OCI-LY1 (cell line): ENCODE measurements around the gene DNMT3A.

Experiments used
- H2AFZ ChIP-seq: fragments of 200-600 bp; sonication (generic), shearing (Covaris generic); 2 replicates; pipeline ENCODE4 v1.6.0; 2014; ENCODE audit warnings: antibody characterized with exemption, mild to moderate bottlenecking, low read length
- H3F3A ChIP-seq: fragments of 200-600 bp; sonication (generic), shearing (Covaris generic); 2 replicates; pipeline ENCODE4 v1.6.0; 2014; ENCODE audit warnings: mild to moderate bottlenecking, antibody characterized with exemption, low read length, moderate library complexity; ENCODE audit not compliant: insufficient read depth
- H3K27ac ChIP-seq: fragments of 200-600 bp; sonication (generic); 2 replicates; pipeline ENCODE4 v1.5.1; 2014; ENCODE audit warnings: low read length, mixed run types, mild to moderate bottlenecking, low read depth; ENCODE audit not compliant: poor library complexity, severe bottlenecking
- H3K27me3 ChIP-seq: fragments of 200-600 bp; sonication (generic); 2 replicates; pipeline ENCODE4 v1.6.0; 2014; ENCODE audit warnings: antibody characterized with exemption, mild to moderate bottlenecking, low read length, moderate library complexity; ENCODE audit not compliant: insufficient read depth
- H3K36me3 ChIP-seq: fragments of 200-600 bp; sonication (generic); 2 replicates; pipeline ENCODE4 v1.6.1; 2014; ENCODE audit warnings: mild to moderate bottlenecking, antibody characterized with exemption, low read length, moderate library complexity, mixed read lengths; ENCODE audit not compliant: insufficient read depth
- H3K4me1 ChIP-seq: fragments of 200-600 bp; sonication (generic); 2 replicates; pipeline ENCODE4 v1.5.1; 2014; ENCODE audit warnings: mild to moderate bottlenecking, low read length, moderate library complexity; ENCODE audit not compliant: insufficient read depth, severe bottlenecking
- H3K4me2 ChIP-seq: fragments of 200-600 bp; sonication (generic), shearing (Covaris generic); 2 replicates; pipeline ENCODE4 v1.6.1; 2014; ENCODE audit warnings: low read length
- H3K4me3 ChIP-seq: fragments of 200-600 bp; sonication (generic); 2 replicates; pipeline ENCODE4 v1.5.1; 2014; ENCODE audit warnings: low read length, low read depth, mild to moderate bottlenecking, mixed read lengths; ENCODE audit not compliant: poor library complexity, severe bottlenecking
- H3K79me2 ChIP-seq: fragments of 200-600 bp; shearing (Covaris generic); 2 replicates; pipeline ENCODE4 v1.6.1; 2016; ENCODE audit warnings: mixed run types, low read length, mixed read lengths; ENCODE audit not compliant: insufficient read depth
- H3K9ac ChIP-seq: fragments of 200-600 bp; sonication (generic), shearing (Covaris generic); 2 replicates; pipeline ENCODE4 v1.6.1; 2014; ENCODE audit warnings: mild to moderate bottlenecking, low read length, mixed read lengths
- H3K9me2 ChIP-seq: fragments of 200-600 bp; sonication (generic), shearing (Covaris generic); 2 replicates; pipeline ENCODE4 v1.6.1; 2014; ENCODE audit warnings: low read depth, mild to moderate bottlenecking, low read length, mixed read lengths
- H3K9me3 ChIP-seq: fragments of 200-600 bp; shearing (Covaris generic); 2 replicates; pipeline ENCODE4 v1.6.1; 2014; ENCODE audit warnings: low read length, mixed read lengths
- H4K20me1 ChIP-seq: fragments of 200-600 bp; sonication (generic), shearing (Covaris generic); 2 replicates; pipeline ENCODE4 v1.6.0; 2016; ENCODE audit warnings: mild to moderate bottlenecking, low read length; ENCODE audit not compliant: insufficient read depth
- EZH2 ChIP-seq: fragments of 200-600 bp; sonication (generic), shearing (Covaris generic); IDR thresholded peaks from 2 replicates; pipeline ENCODE4 v1.8.0; 2017; ENCODE audit warnings: borderline replicate concordance, mixed run types, mild to moderate bottlenecking, antibody characterized with exemption, low read length, moderate library complexity, mixed read lengths
- TF ChIP-seq, protein P1 (sequence below): fragments of 200-600 bp; sonication (generic), shearing (Covaris generic); IDR thresholded peaks from 2 replicates; pipeline ENCODE4 v1.5.1; 2017; ENCODE audit warnings: mild to moderate bottlenecking, antibody characterized with exemption, low read length, moderate library complexity, mixed read lengths

DNMT3A gene

DNA sequence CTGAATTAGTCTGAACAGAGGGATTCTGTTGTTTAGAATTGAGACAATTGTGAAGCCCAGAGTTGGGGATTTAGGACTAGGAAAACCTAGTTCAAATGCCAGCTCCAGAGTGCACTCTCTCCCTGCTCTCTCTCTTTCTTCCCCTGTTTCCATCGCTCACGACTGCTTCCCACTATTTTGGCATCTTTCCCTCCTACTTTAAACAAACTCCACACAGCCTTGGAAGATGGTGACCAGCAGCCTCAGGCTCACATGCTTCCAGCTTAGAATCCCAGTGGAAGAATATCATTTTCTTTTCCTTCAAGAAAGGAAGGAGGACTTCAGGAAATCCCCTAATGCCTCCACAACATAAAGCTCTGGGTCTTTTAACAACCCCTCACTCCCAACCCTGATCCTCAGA lies 6.1 kb upstream of the DNMT3A start:
- H3K27ac ChIP-seq = no peak overlapping the region
- no peaks in the 10 kb centered on the region for H3K36me3 ChIP-seq
- H3K9ac ChIP-seq = no peak overlapping the region
- no peaks in the 10 kb centered on the region for H3K9me3 ChIP-seq
- H3K4me1 ChIP-seq = no peaks in the 10 kb centered on the region
- no peak overlapping the region for H3K4me2 ChIP-seq
- no peak overlapping the region for H3K4me3 ChIP-seq
- H3F3A ChIP-seq = no peaks in the 10 kb centered on the region
- H2AFZ ChIP-seq = no peak overlapping the region
- H4K20me1 ChIP-seq = no peaks in the 10 kb centered on the region
- H3K79me2 ChIP-seq = no peaks in the 10 kb centered on the region
- H3K9me2 ChIP-seq = no peaks in the 10 kb centered on the region
- TF ChIP-seq, protein P1, sequence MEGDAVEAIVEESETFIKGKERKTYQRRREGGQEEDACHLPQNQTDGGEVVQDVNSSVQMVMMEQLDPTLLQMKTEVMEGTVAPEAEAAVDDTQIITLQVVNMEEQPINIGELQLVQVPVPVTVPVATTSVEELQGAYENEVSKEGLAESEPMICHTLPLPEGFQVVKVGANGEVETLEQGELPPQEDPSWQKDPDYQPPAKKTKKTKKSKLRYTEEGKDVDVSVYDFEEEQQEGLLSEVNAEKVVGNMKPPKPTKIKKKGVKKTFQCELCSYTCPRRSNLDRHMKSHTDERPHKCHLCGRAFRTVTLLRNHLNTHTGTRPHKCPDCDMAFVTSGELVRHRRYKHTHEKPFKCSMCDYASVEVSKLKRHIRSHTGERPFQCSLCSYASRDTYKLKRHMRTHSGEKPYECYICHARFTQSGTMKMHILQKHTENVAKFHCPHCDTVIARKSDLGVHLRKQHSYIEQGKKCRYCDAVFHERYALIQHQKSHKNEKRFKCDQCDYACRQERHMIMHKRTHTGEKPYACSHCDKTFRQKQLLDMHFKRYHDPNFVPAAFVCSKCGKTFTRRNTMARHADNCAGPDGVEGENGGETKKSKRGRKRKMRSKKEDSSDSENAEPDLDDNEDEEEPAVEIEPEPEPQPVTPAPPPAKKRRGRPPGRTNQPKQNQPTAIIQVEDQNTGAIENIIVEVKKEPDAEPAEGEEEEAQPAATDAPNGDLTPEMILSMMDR = no peak
- TF ChIP-seq EZH2 = no peak
- peaks cover 6% of the 10 kb centered on the region; the same call in 1 of the 2 replicates for H3K27me3 ChIP-seq

DNA sequence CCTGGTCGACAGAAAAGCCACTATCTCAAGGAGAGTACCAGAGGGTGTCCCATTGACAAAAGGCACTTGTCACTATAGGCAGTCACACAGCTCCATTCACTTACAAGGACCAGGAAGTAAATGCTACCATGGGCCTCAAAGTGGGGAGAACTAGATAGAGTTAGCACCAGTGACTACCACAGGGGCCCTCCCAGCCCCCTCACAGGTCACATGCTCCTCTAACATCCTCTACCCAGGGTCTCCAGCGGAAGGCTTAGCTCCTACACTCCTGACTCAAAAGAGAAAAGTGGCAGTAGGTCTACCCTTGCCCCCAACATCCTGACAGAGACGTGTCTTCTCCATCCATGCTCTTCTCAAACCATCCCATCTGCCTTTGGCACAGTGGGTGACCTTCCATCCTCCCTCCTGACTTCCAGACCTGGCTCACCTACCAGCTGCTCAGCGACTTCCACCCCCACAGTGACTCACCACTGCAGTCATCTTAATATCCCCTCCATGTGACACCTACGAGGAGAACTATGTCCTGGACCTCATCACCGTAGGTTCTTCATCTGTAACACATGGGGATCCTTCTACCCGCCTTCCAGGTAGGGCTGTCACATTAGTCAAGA lies 5.6 kb upstream of the DNMT3A start:
- no peaks in the 10 kb centered on the region for H3K4me1 ChIP-seq
- TF ChIP-seq EZH2 = no peak
- TF ChIP-seq, protein P1 = no peak
- H3K79me2 ChIP-seq = no peaks in the 10 kb centered on the region
- no peak overlapping the region for H3K9ac ChIP-seq
- no peak overlapping the region for H3K4me2 ChIP-seq
- no peaks in the 10 kb centered on the region for H3K36me3 ChIP-seq
- H4K20me1 ChIP-seq = no peaks in the 10 kb centered on the region
- peaks cover 6% of the 10 kb centered on the region; the same call in 1 of the 2 replicates for H3K27me3 ChIP-seq
- no peak overlapping the region for H3K27ac ChIP-seq
- no peak overlapping the region for H3K4me3 ChIP-seq
- H3K9me3 ChIP-seq = no peaks in the 10 kb centered on the region
- H3K9me2 ChIP-seq = no peaks in the 10 kb centered on the region
- H3F3A ChIP-seq = no peaks in the 10 kb centered on the region
- H2AFZ ChIP-seq = no peak overlapping the region

DNA sequence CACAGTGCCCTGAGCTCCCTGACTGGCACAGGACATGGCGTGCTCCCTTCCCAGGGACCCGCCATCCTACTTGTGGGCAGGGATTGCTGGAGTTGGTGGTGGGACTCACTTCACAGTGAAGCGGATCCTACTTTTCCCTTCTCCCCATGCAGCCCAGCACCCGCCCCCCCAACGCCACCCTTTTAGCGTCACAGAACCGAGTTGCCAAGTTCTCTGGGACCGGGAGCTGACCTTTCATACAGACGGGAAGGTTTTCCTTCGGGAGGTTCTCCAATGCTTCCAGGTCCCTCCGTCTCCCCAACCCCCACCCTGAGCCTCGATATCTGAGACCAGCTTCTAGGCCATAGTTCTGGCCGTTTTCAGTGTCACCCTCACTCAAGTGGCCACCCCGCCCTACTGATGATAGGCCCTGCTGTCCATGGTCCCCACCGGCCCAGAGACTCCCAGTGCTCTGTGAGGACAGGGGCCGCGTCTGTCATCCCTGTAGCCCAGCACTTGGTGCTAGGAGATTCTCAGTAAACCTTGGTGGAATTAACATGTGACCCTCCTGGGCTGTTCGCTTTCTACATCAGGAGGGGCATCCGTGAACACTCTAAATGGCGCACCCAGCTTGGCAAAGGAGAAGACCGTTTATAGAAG lies 1.6 kb upstream of the DNMT3A start:
- Histone ChIP-seq H3K4me2 (no peak overlapping the region), H3K4me3 (no peak overlapping the region), H3K27me3 (0 out of 2 replicates have a peak, but pooled peaks cover 6% of the 10 kb centered on the region), H3K9me2 (no peaks in the 10 kb centered on the region), H2AFZ (no peak overlapping the region), H3K4me1 (peaks cover 6% of the 10 kb centered on the region), H3K27ac (no peak overlapping the region), H3F3A (no peaks in the 10 kb centered on the region), H4K20me1 (no peaks in the 10 kb centered on the region), H3K9ac (no peak overlapping the region), H3K79me2 (no peaks in the 10 kb centered on the region), H3K9me3 (no peaks in the 10 kb centered on the region), H3K36me3 (no peaks in the 10 kb centered on the region)
- TF ChIP-seq, protein P1 = no peak
- no peak for TF ChIP-seq EZH2
